ENCODE results near the gene DPYD.
A peak's percentile ranks its signal among the peaks of the same experiment; 100 is the strongest.

Gene DPYD

DNA sequence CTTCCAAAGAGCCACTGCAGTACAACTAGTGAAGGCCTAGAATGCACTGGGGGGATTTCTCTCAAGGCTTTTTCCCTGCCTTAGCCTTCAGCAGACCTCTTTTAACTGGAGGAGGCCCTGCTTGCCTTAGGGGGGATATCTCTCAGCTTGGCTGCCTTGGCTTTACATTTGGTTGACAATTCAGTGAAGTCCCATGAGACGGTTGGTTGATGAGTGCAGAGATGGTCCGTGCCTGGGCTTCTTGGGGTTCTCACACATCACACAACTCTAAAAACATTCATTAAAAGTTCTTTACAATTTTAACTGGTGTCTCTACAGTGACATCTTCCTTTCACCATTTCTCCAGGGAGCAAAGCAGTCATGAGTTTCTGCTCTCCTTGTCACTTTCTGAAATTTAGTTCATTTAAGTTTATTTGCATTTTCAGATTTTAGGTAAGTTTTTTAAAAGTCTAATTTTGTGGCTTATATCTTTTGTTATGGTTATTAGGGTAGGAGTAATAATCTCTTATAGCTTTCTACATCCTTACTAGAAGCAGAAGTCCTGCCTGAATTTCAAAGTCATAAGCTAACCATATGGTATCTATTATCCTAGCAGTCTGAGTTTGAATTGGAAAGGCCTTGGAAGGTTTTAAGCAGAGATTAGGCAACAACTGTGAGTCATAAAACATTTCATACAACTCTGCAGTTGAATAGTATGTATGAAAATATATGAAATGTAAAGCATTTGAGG is 487.6 kb downstream of the DPYD start:
- TF ChIP-seq, protein P1, sequence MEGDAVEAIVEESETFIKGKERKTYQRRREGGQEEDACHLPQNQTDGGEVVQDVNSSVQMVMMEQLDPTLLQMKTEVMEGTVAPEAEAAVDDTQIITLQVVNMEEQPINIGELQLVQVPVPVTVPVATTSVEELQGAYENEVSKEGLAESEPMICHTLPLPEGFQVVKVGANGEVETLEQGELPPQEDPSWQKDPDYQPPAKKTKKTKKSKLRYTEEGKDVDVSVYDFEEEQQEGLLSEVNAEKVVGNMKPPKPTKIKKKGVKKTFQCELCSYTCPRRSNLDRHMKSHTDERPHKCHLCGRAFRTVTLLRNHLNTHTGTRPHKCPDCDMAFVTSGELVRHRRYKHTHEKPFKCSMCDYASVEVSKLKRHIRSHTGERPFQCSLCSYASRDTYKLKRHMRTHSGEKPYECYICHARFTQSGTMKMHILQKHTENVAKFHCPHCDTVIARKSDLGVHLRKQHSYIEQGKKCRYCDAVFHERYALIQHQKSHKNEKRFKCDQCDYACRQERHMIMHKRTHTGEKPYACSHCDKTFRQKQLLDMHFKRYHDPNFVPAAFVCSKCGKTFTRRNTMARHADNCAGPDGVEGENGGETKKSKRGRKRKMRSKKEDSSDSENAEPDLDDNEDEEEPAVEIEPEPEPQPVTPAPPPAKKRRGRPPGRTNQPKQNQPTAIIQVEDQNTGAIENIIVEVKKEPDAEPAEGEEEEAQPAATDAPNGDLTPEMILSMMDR (IDR thresholded peaks at IDR 0.05): no peak
- Mint-ChIP-seq H3K4me1 (peaks cover 5% of the 10 kb centered on the region), H3K27ac (no peak overlapping the region), H3K36me3 (ENCODE audit: low read depth) (no peaks in the 10 kb centered on the region), H3K27me3 (ENCODE audit: low read depth, poor library complexity) (no peaks in the 10 kb centered on the region), H3K4me3 (no peak overlapping the region), H3K9me3 (no peaks in the 10 kb centered on the region)
- no peak for DNase-seq

DNA sequence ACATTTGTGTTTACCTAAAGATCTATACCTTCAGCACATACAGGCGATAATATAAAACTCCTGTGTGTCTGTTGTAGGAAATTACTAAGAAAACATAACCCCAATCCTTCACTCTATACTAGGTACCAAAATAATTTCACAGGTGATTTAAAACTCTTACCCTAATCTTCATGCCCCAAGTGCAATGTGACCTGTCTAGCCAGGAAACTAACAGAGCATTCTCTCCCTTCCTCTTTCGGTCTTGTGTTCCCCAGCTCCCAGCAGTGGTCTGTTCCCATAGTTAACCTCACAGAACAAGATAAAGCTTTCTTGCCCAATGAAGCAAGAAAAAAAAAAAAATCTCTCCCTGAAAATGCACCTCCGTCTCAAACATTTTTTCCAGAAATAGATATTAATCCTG is 493.5 kb downstream of the DPYD start:
- DNase-seq: no peak
- Mint-ChIP-seq H3K4me1 (peaks cover 13% of the 10 kb centered on the region), H3K4me3 (no peak overlapping the region), H3K27ac (peak overlapping the region; percentile 5), H3K9me3 (no peaks in the 10 kb centered on the region), H3K36me3 (ENCODE audit: low read depth) (no peaks in the 10 kb centered on the region), H3K27me3 (ENCODE audit: low read depth, poor library complexity) (peaks cover 6% of the 10 kb centered on the region)
- TF ChIP-seq, protein P1 (IDR thresholded peaks at IDR 0.05): no peak

DNA sequence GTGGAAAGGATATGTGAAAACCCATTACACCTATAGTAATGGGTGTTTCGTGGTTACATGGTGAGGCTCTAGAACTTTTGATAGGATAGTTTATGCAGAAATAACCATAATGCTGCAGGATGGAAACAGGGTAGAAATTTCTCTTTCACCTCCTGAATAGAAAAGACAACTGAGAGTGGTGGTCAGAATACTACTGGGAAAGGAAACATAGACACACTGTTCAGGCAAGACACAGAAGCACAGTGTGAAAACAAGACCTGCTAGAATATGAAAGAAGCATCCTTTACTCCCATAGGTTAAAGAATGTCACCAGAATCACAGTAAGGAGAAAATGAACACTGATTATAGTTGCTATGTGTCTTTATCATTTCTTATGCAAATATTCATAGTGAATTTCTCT is 496.6 kb downstream of the DPYD start:
- Mint-ChIP-seq H3K9me3 (no peaks in the 10 kb centered on the region), H3K36me3 (ENCODE audit: low read depth) (no peaks in the 10 kb centered on the region), H3K27ac (no peak overlapping the region), H3K4me1 (peaks cover 13% of the 10 kb centered on the region), H3K4me3 (no peak overlapping the region), H3K27me3 (ENCODE audit: low read depth, poor library complexity) (peaks cover 6% of the 10 kb centered on the region)
- DNase-seq: no peak
- TF ChIP-seq, protein P1 (IDR thresholded peaks at IDR 0.05): no peak

DNA sequence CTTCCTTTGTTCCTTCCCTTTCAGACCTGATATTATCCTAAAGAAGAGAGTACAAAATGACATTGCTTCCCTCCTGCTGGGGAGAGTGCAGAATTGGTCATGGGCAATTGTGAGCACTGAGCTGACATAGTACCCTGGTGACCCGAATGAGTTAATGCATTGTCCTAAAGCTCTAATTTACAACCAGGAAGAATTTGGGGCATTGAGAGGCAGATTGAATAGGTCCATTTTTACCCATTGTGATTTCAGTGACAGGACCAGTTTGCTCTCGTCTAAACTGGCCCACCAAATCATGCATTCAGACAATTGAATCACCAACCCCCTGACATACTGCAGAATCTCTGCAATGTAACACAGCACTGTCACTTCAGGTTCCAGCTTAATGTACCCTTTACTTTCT is 497.4 kb downstream of the DPYD start:
- DNase-seq: peak; percentile 1
- Mint-ChIP-seq H3K27ac (no peak overlapping the region), H3K36me3 (ENCODE audit: low read depth) (no peaks in the 10 kb centered on the region), H3K27me3 (ENCODE audit: low read depth, poor library complexity) (peaks cover 6% of the 10 kb centered on the region), H3K4me1 (peaks cover 13% of the 10 kb centered on the region), H3K9me3 (no peaks in the 10 kb centered on the region), H3K4me3 (no peak overlapping the region)
- TF ChIP-seq, protein P1 (IDR thresholded peaks at IDR 0.05): no peak

DNA sequence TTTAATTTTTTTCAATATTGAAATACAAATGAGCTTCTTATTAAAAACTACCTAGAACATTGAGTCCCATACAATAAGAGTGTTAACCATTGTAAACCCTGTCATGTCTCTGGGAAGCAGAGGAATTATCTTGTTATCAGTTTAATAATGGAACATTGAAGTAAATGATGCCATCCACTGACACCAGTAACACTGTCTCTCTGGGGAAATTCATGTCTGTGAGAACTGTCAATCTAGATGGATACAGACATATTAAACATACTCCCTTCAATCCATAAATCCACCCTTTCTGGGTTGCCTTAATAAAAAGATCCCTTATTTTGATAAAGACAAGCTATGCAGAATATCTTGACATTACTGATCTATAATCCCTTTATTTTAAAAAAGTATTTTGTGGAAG is 503.2 kb downstream of the DPYD start:
- H3K4me3 Mint-ChIP-seq: no peak overlapping the region
- H3K36me3 Mint-ChIP-seq (ENCODE audit: low read depth): no peaks in the 10 kb centered on the region
- H3K27ac Mint-ChIP-seq: no peak overlapping the region
- no peaks in the 10 kb centered on the region for H3K27me3 Mint-ChIP-seq (ENCODE audit: low read depth, poor library complexity)
- H3K9me3 Mint-ChIP-seq: no peaks in the 10 kb centered on the region
- TF ChIP-seq, protein P1 (IDR thresholded peaks at IDR 0.05): no peak
- H3K4me1 Mint-ChIP-seq: peaks cover 2% of the 10 kb centered on the region
- DNase-seq: no peak

DNA sequence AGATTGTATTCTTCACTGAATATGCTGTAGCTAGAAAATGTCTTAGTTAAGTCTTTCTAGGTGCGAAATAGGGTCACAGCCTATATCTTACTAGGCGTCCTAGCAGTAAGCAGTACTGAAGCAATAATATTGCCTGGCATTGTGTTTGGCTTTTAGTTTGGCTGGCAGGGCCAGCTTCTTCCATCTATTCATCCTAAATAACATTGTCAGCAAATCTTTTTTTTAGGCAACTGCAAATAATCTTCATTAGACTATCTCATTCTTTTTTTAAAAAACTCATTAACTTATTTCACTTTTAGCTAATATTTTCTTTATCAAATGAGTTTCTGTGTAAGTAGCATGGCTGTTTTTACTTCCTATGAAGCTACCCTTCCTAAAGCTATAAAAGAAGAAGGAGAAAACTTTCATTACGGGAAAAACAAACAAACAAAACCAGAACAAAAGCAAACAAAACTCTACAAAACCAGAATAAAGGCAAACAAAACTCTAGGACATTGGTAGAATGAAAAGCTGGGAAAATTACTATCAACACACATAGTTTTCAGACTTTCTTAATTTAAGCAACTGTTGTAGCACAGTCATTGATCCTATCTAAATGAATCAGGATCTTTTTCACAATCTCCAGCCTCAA is 506.0 kb downstream of the DPYD start:
- no peak for DNase-seq
- Mint-ChIP-seq H3K27me3 (ENCODE audit: low read depth, poor library complexity) (no peaks in the 10 kb centered on the region), H3K9me3 (no peaks in the 10 kb centered on the region), H3K4me1 (no peaks in the 10 kb centered on the region), H3K4me3 (no peak overlapping the region), H3K36me3 (ENCODE audit: low read depth) (no peaks in the 10 kb centered on the region), H3K27ac (no peak overlapping the region)
- TF ChIP-seq, protein P1 (IDR thresholded peaks at IDR 0.05): no peak

All from nephron progenitor cell (in vitro differentiated cells).